DMS114 treated with DMSO at 0.1 percent for 48 hours (cell line): Measurements from ENCODE around the gene ATN1.

ENCODE experiments used
- DNase-seq: peaks from one replicate; lab custom pipeline; 2025; ENCODE audit not compliant: unreplicated experiment; lab: John Stamatoyannopoulos, UW

ATN1 gene

GRCh38 chr12:6974180-6974579, 46.4 kb downstream of the ATN1 start:
- no peak for DNase-seq

GRCh38 chr12:6975297-6976032, 47.7 kb downstream of the ATN1 start:
- DNase-seq, result no peak

DNA sequence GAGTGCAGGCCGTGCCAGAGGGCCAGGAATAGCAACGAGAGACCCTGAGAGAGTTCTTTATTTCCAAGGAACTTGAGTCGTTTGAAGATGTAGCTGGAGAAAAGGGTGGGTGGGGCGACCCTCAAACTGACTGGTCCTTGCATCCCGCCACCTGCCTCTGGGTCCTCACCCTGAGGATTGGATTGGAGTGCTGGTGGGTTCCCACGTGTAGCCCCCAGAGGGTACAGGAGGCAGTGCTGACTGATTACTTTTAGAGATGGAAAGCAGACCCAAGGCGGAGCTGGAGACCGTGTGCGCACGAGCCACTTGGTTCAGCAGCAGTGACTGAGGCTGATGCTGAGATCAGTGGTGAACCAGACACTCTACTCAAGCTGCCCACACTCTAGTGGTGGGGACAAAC, 49.9 kb downstream of the ATN1 start:
- DNase-seq, result no peak

DNA sequence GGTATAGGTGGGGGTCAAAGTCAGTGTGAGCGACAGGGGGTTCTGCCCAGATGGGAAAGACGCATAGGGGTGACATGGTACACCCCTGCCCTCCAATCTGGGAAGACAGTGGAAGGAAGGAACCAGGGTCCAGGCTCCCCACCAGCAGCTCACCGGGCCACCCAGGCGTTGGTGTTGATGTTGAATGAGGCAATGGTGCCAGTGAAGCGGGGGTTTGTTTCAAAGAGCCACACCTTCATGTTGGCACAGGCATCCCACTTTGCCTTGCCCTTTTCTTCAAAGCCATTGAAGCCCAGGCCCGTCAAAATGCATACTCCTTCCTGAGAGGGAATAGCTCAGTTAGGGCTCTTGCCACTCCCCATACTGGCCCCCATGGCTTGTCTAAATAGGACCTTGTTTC, 50.4 kb downstream of the ATN1 start:
- DNase-seq, result no peak

DNA sequence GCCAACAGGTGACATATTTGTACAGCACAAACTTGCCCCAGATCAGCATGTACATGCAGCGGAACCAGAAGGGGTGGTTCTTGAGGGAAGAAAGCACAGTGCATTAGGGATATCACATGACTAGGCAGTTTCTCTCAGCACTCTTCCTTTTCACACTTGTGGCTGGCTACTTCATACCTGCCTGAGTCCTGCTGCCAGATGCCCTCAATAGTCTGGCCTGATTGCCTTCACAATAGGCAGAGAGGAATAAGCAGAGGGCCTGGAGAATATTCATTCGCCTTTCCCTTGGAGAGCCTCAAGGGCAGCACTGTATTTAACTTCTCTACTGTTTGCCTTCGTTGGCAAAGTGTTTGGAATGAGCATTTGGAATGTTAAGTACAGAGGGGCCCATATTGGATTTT, 50.9 kb downstream of the ATN1 start:
- no peak for DNase-seq

DNA sequence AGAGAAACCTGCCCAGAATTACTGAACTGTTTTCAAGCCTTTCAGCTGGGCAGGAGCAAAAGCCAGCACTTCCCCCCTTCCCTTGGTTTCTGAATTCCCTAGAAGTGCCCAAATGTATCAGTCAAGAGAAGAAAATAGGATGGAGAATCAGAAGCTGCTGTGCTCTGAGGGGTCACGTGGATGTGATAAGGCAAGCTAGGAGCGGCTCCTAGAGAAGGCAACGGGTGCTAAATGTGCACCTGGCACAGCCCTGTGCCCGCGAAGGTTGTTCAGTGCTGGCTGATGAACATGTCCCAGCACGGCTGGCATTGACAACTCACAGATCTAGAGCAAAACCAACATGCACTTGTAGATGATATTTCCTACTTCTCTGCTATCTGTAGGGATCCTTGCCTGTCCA, 51.3 kb downstream of the ATN1 start:
- no peak for DNase-seq

DNA sequence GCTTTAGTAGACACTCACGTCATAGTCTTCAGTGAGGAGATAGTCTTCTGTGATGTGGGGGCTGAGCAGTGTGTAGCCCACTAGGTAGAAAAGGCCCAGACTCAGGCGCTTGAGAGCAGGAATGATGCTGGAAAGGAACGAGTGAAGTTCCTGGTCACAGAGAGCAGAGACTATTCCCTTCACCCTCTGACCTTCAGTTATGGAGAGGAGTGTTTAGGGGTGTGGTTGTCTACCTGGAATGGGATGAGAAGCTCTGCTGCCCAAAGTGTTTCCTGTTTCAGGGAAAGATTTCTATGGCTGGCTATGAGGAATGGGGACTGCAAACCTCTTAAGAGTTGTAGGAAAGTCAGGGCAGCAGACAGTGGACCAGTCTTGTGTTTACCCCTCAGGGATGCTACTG, 51.7 kb downstream of the ATN1 start:
- DNase-seq, result no peak

- no peak for DNase-seq
These were observed 52.3 kb downstream of the ATN1 start for GRCh38 chr12:6980075-6980474.

DNA sequence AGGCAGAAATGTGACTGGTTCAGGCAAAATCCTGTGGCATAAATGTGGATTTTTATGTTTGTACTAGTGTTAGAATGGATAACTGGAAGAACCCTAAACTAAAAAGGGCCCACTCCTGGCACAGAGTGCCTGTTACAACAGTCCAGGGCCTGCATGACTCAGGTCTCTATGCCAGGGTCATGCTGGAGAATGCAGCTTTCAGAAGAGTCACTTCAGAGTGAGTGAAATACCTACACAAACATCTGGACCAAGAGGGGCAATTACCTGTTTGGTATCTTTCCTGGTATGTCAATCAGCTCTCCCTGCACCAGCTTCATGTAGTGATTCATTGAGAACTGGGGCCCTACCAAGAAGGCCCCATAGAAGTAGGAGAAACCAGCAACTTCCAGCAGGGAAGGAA, 53.0 kb downstream of the ATN1 start:
- DNase-seq, result no peak

- no peak for DNase-seq
These were observed 53.6 kb downstream of the ATN1 start for GRCh38 chr12:6981152-6982052.

GRCh38 chr12:6982532-6982931, 54.8 kb downstream of the ATN1 start:
- DNase-seq, result no peak

GRCh38 chr12:6987956-6988553, 60.3 kb downstream of the ATN1 start:
- DNase-seq, result no peak
